ENCODE results near the gene PDE4A.
A peak's percentile ranks its signal among the peaks of the same experiment; 100 is the strongest.
"Not testable (repeated sequence)": the region's sequence is repeated elsewhere in the genome, so short reads cannot be mapped to it uniquely, and the experiment has no call there.

PDE4A gene

GRCh38 chr19:10430505-10431253 is 10.3 kb downstream of the PDE4A start:
- DNase-seq: no peak

DNA sequence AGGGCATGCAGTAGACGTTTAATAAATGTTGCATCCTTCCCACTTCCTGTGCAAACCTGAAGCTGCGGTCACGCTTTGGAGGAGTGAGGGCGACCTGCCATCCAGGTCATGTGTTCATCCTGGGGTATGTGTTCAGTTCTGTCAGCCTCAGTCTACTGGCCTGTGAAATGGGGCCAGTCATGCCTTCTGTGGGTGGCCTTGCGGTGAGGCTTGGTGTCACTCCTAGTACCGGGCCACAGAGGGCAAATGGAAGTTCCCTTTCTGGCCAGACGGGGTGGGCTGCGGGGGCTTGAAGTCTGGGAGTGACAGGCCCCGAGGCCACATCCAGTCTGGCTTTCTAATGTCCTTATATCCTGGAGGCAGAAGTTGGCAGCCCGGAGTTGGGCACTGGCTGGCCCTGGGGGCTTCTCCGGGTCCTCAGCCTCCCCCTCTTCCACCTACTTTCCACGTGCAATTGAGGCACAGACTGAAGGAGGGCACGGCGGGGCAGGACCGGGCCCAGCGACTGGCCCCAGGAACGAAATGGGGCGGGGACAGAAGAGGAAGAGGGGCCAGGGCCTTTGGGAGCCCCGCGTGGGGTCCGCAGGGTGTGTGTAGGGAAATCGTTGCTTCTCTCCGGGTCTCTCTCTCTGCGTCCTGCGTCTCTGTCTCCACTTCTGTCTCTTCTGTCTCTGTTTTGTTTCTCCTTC is 11.1 kb downstream of the PDE4A start:
- DNase-seq: no peak

DNA sequence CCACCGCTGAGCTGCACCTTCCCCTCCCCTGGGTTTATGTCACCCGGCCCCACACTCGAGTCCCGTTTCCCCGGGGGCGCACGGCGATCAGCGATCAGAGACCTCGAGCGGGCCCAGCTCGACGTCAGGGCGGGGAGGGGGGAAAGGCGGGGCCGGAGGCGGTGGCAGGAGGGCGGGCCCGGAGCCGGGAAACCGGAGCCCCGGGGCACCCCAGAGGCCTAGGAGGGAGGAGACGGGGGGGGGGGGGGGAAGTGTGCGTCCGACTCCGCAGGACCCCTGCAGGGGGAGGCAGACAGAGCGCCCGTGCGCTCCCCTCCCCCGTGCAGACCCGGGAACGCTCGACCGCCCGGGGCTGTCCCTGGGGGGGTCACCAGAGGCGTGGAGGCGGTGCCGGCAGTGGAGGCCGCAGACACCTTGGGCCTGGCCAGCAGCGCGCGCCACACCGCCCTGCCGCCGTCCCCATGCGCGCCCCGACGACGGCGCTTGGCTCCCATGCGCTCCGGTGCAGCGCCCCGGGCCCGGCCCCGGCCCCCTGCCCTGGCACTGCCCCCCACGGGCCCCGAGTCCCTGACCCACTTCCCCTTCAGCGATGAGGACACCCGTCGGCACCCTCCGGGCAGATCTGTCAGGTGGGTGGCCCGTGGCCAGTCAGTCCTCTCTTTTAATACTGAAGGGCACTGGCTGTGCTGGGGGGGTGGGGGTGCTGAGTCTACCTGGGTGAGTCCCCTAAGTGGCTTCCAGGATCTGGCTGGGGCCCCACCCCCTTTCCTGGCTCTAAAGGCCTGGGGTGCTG is 11.8 kb downstream of the PDE4A start:
- DNase-seq: no peak

DNA sequence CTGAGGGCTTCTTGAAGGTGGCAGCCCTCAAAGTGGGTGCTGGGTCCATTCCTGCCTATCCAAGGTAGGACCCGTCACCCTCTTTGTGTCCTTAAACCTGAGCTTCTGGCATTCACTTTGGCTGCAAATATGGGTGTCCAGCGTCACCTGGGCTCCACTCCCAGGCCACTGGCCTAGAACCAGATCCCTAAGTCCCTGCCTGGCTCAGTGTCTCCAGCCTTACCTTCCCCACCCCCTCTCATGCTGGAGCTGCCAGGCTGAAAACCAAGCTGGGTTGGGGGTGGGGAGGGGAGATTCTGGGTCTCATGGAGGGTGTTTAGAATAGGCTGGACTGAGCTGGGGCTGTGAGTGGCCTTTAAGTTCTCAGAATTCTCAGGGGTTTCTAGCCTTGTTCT is 12.4 kb downstream of the PDE4A start:
- no peak for DNase-seq

GRCh38 chr19:10433131-10433536 is 12.8 kb downstream of the PDE4A start:
- no peak for DNase-seq

- no peak for DNase-seq
Measured at GRCh38 chr19:10439588-10439987, 19.2 kb downstream of the PDE4A start.

DNA sequence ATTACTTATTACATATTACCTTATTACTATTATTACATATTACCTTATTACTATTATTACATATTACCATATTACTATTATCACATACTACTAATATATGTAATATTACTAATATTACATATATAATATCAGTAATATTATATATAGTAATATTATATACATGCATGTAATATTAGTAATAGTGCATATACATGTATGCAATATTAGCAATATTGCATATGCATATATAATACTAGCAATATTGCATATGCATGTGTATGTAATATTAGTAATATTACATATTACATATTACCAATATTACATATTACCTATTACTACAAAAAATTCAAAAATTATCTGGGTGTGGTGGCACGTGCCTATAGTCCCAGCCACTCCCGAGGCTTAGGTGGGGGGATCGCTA is 22.4 kb downstream of the PDE4A start:
- no peak for DNase-seq

GRCh38 chr19:10449037-10449436 is 28.7 kb downstream of the PDE4A start:
- DNase-seq: no peak

DNA sequence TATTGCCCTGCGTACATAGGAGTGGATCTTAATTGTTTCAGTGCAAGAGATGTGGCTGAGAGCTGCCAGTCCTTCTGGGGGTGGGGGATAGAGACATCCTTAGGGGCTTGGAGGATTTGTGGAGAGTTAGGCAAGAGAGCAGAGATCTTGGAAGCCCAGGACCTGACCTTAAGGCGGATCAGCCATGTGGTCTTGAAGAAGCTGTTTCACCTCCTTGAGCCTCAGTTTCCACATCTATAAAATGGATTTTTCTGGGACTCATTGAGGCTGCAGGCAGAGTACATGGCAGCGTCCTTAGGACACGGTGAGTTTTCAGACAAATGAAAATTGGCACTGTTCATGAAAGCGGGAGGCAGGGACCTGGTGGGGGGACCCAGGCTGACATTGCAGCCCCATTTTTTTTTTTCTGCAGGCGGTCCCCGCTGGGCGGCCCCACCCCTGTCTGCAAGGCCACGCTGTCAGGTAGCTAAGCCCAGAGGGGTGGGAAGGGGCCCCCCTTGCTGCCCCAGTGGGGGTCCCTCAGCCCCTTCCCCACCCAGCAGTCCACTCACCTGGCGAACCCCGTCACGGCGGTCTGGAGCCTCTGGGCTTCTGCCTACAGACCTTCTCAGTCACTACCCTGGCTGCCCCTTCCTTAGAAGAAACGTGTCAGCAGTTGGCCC is 30.0 kb downstream of the PDE4A start:
- no peak for DNase-seq

DNA sequence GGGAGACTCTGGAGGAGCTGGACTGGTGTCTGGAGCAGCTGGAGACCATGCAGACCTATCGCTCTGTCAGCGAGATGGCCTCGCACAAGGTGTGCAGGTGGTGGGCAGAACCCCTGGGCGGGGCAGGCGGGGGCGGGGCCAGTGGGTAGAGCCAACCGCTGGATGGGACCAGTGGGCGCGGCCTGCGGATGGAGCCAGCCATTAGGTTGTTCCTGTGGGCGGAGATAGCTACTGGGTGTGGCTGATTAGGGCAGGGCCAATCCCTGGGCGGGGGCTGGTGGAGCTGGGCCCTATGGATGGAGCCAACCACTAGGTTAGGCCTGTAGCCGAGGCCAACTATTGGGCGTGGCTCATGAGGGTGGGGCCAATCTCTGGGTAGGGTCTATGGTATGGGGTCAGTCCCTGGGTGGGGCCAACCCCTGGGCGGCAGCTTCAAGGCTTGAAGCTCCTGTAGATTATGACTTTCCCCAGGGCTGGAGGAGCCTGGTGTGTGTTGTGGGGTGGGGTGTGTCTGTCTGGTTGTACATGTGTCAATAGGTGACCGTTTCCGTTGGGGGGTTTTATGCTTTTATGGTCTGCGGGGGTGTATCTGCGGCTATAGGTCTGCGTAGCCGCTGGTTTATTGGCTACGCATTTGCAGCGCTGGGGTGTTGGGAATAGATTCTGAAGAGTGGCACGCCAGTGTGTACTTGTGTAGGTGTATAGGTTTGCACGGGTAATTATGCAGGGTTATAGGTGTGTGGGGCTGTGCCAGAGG is 30.7 kb downstream of the PDE4A start:
- DNase-seq: no peak

DNA sequence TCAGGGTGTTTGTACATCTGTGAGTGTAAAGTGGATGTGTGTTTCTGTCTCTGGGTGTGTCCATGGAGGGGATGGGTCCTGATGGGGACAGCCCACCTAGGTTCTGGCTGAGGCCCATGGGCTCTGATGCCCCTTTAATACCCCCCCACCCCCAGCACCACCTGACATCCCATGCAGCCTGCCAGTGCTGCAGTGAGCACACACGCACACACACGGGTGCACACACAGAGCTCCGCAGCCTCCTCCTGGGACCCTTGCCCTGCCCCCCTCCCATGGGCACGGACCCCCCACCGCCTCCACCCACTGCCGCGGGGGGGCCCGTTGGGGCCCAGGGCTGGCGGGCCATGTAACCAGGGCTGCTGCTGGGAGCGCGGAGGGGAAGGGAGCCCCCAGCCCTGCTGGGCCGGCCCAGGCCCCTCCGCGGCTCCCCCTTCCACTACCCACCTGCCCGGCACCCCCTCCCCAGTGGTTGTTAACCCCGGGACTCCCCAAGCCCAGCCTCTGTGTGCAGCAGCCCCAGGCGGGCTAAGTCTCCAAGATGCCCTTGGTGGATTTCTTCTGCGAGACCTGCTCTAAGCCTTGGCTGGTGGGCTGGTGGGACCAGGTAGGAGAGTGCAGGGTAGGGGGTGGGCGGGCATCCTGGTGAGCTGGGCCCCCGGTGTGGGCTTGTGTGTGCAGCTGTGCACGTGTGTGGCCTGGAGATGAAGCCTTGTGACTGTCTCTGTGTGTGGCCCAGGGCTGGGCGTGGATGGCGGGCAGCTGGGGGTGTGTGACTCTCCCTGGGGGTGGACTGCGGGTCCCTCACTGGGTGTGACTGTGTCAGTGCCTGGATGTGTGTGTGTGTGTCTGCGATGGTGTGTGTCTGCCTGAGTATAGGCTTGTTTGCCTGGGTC is 32.6 kb downstream of the PDE4A start:
- no peak for DNase-seq

GRCh38 chr19:10453852-10454251 is 33.5 kb downstream of the PDE4A start:
- no peak for DNase-seq

DNA sequence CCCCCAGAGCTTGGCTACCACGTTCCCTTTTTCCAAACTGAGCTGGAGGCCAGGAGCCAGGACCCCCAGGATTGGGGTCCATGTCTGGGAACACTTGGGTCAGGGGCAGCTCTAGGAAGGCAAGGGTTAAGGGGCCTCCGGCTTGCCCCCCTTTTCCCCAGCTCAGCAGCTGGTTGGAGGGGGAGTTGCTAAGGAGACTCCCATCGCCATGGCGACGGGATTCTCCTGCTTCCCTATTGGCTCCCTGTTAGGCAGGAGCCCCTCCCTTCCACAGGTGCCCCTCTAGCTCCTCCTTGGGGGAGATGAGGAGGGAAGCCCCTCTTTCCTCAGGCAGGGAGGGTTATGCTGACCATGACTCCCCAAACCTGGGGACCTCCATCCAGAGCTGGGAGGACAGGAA is 33.9 kb downstream of the PDE4A start:
- DNase-seq: peak; percentile 32 to 65

- not testable (repeated sequence) for DNase-seq
Measured at GRCh38 chr19:10458733-10459132, 38.4 kb downstream of the PDE4A start.

DNA sequence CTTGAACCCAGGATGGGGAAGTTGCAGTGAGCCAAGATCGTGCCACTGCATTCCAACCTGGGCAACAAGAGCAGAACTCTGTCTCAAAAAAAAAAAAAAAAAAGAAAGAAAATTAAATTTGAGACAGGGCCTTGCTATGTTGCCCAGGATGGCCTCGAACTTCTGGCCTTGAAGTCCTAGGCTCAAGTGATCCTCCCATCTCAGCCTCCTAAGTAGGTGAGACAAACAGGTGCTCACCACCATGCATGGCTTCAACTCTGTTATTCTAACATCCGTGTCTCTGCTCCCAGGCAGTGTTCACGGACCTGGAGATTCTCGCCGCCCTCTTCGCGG is 40.3 kb downstream of the PDE4A start:
- no peak for DNase-seq

- DNase-seq: no peak
Measured at GRCh38 chr19:10461047-10461949, 41.0 kb downstream of the PDE4A start.

GRCh38 chr19:10462042-10462441 is 41.7 kb downstream of the PDE4A start:
- not testable (repeated sequence) for DNase-seq

GRCh38 chr19:10462557-10462956 is 42.2 kb downstream of the PDE4A start:
- no peak for DNase-seq

DNA sequence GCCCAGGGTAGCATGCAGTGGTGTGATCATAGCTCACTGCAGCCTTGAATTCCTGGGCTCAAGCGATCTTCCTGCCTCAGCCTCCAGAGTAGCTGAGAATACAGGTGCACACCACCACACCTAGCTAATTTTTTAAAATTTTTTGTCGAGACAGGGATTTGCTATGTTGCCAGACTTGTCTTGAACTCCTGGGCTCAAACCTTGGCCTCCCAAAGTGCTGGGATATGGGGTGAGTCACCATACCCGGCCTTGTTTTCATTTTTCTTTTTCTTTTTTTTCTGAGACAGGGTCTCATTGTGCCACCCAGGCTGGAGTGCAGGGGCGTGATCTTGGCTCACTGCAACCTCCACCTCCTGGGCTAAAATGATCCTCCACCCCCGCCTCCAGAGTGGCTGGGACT is 44.1 kb downstream of the PDE4A start:
- no peak for DNase-seq

- no peak for DNase-seq
Measured at GRCh38 chr19:10467104-10467706, 46.9 kb downstream of the PDE4A start.
